Adrenal gland (tissue), 12 donors: Measurements from ENCODE around the gene TFPI2. TPM values are rescaled to one million over a fixed set of nuclear protein-coding genes. Genes with fewer than 3 reads are reported as not detected.

Experiments used
- DNase-seq, 7 donors: peaks; one replicate each; pipeline ENCODE4 v3.0.0-alpha.2; 2019 to 2020
- H3K27ac ChIP-seq, 5 donors: fragments of 200-600 bp; sonication (generic) in 4 of 5; 1 replicate in 3 of 5; 2 replicates in 2 of 5; pipeline versions ENCODE4 v1.5.1 to v1.8.0; 2016 to 2020; ENCODE audit warnings: mild to moderate bottlenecking in 1 of 5
- H3K27me3 ChIP-seq: fragments of 200-600 bp; 2 replicates; pipeline ENCODE4 v1.8.0; 2021
- H3K36me3 ChIP-seq, 2 donors: fragments of 200-600 bp; replicated peaks in 1 of 2; 1 replicate in 1 of 2; 2 replicates in 1 of 2; pipeline versions ENCODE4 v1.5.1 to v1.8.0; 2018 to 2022
- H3K4me1 ChIP-seq, 2 donors: fragments of 200-600 bp; replicated peaks in 1 of 2; 1 replicate in 1 of 2; 2 replicates in 1 of 2; pipeline versions ENCODE4 v1.5.1 to v1.8.0; 2018 to 2021
- H3K4me3 ChIP-seq, 4 donors: fragments of 200-600 bp; sonication (generic) in 3 of 4; one replicate each; pipeline ENCODE4 v1.5.1; 2016 to 2018
- H3K9me3 ChIP-seq, 3 donors: fragments of 200-600 bp; sonication (generic) in 1 of 3; replicated peaks in 1 of 3; 1 replicate in 2 of 3; 2 replicates in 1 of 3; pipeline versions ENCODE4 v1.5.1 to v1.8.0; 2016 to 2021
- CTCF ChIP-seq, 6 experiments: fragments of 450-650 bp in 4 of 6; fragments of 200-600 bp in 2 of 6; sonication (generic) in 1 of 6; IDR thresholded peaks; 1 replicate in 5 of 6; 2 replicates in 1 of 6; pipeline versions ENCODE4 v1.5.1 to v1.8.0; 2016 to 2021; ENCODE audit warnings: antibody characterized with exemption in 6 of 6, mild to moderate bottlenecking in 2 of 6, moderate library complexity in 1 of 6
- POLR2A ChIP-seq, 2 donors: fragments of 450-650 bp; IDR thresholded peaks; one replicate each; pipeline ENCODE4 v1.6.1; 2017; ENCODE audit warnings: antibody characterized with exemption in 2 of 2, mild to moderate bottlenecking in 2 of 2, moderate library complexity in 1 of 2
- WGBS, 4 donors: extraction: QIAGEN DNeasy Blood & Tissue Kit in 2 of 4; methylation state at CpG; one replicate each; pipeline versions ENCODE4 v1.1.5 to v1.1.7; 2013 to 2017; 5-methylcytosine and 5-hydroxymethylcytosine counted together
- intact Hi-C, 2 donors: fragments of 100-400 bp; cut with DNase I; formaldehyde crosslinking; loops; one replicate each; pipeline versions ENCODE4 v1.14.1 to v1.15.0; 2022 to 2023
- polyA plus RNA-seq, 3 donors: library from polyadenylated mRNA; stranded (reverse); fragments of 200-250 nt in 2 of 3; fragments of 350-450 nt in 1 of 3; fragmentation: Illumina TruSeq in 1 of 3; extraction: RNeasy Lipid Tissue Mini Kit (QIAGEN cat#74804) in 1 of 3; gene quantifications; one replicate each; pipeline ENCODE4 v1.2.3, GENCODE V29; 2013 to 2014
- small RNA-seq, 2 donors: library from RNA; depleted of rRNA; stranded (forward); fragments of <200 nt; gene quantifications; one replicate each; pipeline ENCODE3, GENCODE V24; 2016
- total RNA-seq, 9 donors: library from RNA; depleted of rRNA in 4 of 9; stranded (reverse); fragments of >200 nt in 4 of 9; fragments of 120-200 nt in 1 of 9; fragmentation: NEBNext Ultra II Directional in 1 of 9; extraction: Animal tissue kit (Norgen Biotek cat#: 25700) in 1 of 9; gene quantifications; one replicate each; pipeline versions ENCODE4 v1.1.0 to v1.2.4, GENCODE V29; 2013 to 2023
- donor health status: healthy with polysubstance abuse.
- donor health status: Bipolar disorder and iron deficiency.
- donor health status: DM: yes; HTN: yes; CAD: no.
- donor health status: DM: no; HTN: no; CAD: no.
- donor health status: DM: no; HTN: no; CAD: no.
- donor health status: DM: yes; HTN: yes; CAD: no.

TFPI2 gene
- total and polyA plus RNA-seq, 12 donors, result 7.4 to 87.8 (median 24.0) TPM

DNA sequence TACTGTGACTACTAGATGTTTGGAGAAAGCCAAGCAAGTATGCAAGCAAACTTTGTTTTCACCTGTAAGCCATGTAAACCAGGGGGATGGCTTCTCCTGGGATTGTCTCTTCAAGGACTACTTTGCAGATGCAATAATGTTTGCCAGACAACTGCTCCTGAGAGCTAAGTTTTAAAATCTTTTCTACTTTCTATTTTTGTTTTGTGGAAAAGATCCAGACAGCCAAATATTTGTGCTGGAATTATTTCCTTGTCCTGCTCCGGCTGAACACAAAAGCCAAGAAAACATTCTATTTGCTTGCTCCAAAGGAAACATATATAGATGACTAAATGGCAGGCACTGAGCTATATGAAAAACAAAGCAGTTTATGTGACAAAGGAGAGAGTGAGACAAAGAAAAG is 51.6 kb downstream of the TFPI2 start:
- WGBS, 4 donors, result 45 to 57% (median 53%) methylated on average over 1 of the region's 1 CpG
- H3K4me1 ChIP-seq, result no peaks in the 10 kb centered on the region
- no peak overlapping the region for H3K27ac ChIP-seq
- H3K9me3 ChIP-seq, result no peaks in the 10 kb centered on the region
- no peak overlapping the region for H3K4me3 ChIP-seq
- no peaks in the 10 kb centered on the region for H3K36me3 ChIP-seq
- no peak for DNase-seq
- H3K27me3 ChIP-seq, result no peaks in the 10 kb centered on the region
- TF ChIP-seq POLR2A (IDR thresholded peaks at IDR 0.05) (no peak), CTCF (IDR thresholded peaks at IDR 0.05) (no peak)
- intact Hi-C loops, result no loop called here

DNA sequence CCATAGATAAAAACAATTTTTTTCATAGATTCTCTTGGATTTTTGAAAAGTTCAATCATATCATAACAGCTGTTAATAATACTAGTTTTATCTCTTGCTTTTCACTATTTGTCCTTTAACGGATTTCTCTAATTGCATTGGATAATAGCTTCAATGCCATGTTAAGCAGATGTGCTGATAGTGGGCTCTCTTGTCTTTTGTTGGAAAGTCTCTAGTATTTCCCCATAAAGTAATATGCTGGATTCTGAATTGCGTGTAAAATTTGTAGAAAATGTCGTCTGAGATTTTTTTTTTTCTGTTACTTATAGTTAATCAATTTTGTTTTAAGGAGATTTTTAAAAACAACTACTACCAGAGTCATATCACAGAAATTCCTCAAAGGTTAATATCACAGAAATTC is 53.3 kb downstream of the TFPI2 start:
- no peaks in the 10 kb centered on the region for H3K9me3 ChIP-seq
- no peaks in the 10 kb centered on the region for H3K36me3 ChIP-seq
- intact Hi-C loops, result no loop called here
- TF ChIP-seq POLR2A (IDR thresholded peaks at IDR 0.05) (no peak), CTCF (IDR thresholded peaks at IDR 0.05) (no peak)
- no peaks in the 10 kb centered on the region for H3K27me3 ChIP-seq
- no peaks in the 10 kb centered on the region for H3K4me1 ChIP-seq
- no peak overlapping the region for H3K4me3 ChIP-seq
- DNase-seq, result no peak
- H3K27ac ChIP-seq, result no peak overlapping the region
- WGBS, 4 donors, result 74 to 87% (median 82%) methylated on average over 3 of the region's 3 CpGs

DNA sequence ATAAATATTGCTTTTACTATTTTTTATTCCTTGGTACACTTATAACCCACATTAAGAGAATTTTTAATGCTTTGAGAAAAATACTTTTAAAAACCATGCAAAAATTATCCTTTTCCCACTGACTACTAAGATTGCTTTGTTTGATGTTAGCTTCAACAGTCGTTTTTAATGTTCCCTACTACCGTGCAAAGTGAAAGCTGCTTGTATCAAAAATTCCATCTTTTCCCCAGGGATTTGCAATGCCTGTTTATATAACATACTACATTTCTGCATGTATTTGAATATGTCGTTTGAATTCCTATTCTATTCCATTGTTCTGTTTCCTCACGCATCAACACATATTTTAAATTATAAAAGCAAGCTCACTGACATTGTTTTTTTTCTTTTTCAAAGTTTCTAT is 54.4 kb downstream of the TFPI2 start:
- intact Hi-C loops, result no loop called here
- H3K27me3 ChIP-seq, result no peaks in the 10 kb centered on the region
- H3K4me3 ChIP-seq, result no peak overlapping the region
- H3K36me3 ChIP-seq, result no peaks in the 10 kb centered on the region
- no peak for TF ChIP-seq CTCF (IDR thresholded peaks at IDR 0.05)
- TF ChIP-seq POLR2A (IDR thresholded peaks at IDR 0.05), result no peak
- H3K27ac ChIP-seq, result no peak overlapping the region
- H3K4me1 ChIP-seq, result no peaks in the 10 kb centered on the region
- no peak for DNase-seq
- WGBS, 4 donors, result 46 to 58% (median 52%) methylated on average over 4 of the region's 4 CpGs
- no peaks in the 10 kb centered on the region for H3K9me3 ChIP-seq

DNA sequence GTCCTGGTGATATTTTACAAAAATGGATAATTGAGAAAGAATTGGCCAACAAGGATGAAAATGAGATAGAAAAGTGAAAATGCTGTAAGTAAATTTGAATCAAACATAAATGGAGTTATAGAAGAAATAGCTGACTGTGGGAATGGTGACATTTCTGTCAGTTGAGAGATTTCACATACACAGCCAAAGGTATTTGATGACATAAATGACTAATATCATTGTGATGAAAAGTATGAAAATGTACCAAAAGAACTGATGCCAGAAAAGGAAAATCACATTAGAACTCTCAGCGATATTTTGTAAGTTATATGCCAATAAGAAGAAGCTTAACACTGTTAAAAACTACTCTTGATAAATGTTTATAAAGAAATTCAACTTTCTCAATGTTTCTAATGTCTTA is 54.9 kb downstream of the TFPI2 start:
- no peak overlapping the region for H3K4me3 ChIP-seq
- 74 to 97% (median 79%) methylated on average over 1 of the region's 1 CpG for WGBS, 4 donors
- H3K27ac ChIP-seq, result no peak overlapping the region
- TF ChIP-seq POLR2A (IDR thresholded peaks at IDR 0.05) (no peak), CTCF (IDR thresholded peaks at IDR 0.05) (no peak)
- no peaks in the 10 kb centered on the region for H3K36me3 ChIP-seq
- H3K9me3 ChIP-seq, result no peaks in the 10 kb centered on the region
- DNase-seq, result no peak
- no peaks in the 10 kb centered on the region for H3K27me3 ChIP-seq
- intact Hi-C loops, result no loop called here
- H3K4me1 ChIP-seq, result no peaks in the 10 kb centered on the region

Small RNAs within 50 kb of the gene (small RNA-seq; reads per million reads assigned to genes)
- gene AC002076.2, result 0 reads per million in 2 donors

Other genes starting within 250 kb of the TFPI2 start
- gene GNGT1, start 15.8 kb upstream of the TFPI2 start, total RNA-seq, result not detected
- not detected for gene GNGT1, start 15.8 kb upstream of the TFPI2 start, polyA plus RNA-seq
- 10 to 100 TPM in 7 of 9 donors, 1 to 10 TPM in 2; 8.3 to 23.8 (median 15.8) TPM for gene GNG11, start 31.0 kb upstream of the TFPI2 start, total RNA-seq
- 10 to 100 TPM in 2 of 3 donors, 1 to 10 TPM in 1; 9.4 to 39.0 (median 33.6) TPM for gene GNG11, start 31.0 kb upstream of the TFPI2 start, polyA plus RNA-seq
- 10 to 100 TPM; 18.6 to 54.1 (median 38.6) TPM for gene BET1, start 113.6 kb upstream of the TFPI2 start, total RNA-seq
- gene BET1, start 113.6 kb upstream of the TFPI2 start, polyA plus RNA-seq, result 10 to 100 TPM; 36.4 to 91.3 (median 36.5) TPM